ENCODE measurements around the gene CCDC158.

DNA sequence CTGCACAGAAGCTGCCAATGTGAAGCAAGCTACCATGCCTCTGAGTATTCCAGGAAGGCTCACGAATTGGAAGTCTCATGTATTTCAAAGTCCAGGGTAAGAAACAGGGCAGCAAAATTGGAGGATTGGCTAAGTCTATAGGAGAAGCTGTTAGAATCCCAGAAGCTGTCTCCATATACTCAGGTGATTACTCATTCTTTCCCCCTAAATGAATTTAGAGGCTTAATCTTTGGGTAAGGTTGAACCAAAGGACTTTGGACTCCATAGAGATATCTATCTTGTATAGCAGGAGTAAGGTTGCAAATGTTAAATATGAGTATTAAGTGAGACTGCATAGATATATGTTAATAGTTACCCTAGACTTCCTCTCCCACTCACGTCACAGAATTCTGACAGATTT lies 78.1 kb downstream of the CCDC158 start:
- TF ChIP-seq, protein P1, sequence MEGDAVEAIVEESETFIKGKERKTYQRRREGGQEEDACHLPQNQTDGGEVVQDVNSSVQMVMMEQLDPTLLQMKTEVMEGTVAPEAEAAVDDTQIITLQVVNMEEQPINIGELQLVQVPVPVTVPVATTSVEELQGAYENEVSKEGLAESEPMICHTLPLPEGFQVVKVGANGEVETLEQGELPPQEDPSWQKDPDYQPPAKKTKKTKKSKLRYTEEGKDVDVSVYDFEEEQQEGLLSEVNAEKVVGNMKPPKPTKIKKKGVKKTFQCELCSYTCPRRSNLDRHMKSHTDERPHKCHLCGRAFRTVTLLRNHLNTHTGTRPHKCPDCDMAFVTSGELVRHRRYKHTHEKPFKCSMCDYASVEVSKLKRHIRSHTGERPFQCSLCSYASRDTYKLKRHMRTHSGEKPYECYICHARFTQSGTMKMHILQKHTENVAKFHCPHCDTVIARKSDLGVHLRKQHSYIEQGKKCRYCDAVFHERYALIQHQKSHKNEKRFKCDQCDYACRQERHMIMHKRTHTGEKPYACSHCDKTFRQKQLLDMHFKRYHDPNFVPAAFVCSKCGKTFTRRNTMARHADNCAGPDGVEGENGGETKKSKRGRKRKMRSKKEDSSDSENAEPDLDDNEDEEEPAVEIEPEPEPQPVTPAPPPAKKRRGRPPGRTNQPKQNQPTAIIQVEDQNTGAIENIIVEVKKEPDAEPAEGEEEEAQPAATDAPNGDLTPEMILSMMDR (IDR thresholded peaks at IDR 0.05 in 2 of 3, conservative IDR thresholded peaks at IDR 0.05 in 1 of 3; ENCODE audit: control insufficient read depth in 2 of 3, extremely low read depth in 1 of 3, insufficient read depth in 1 of 3, low read depth in 3 of 3, low read length in 3 of 3), result no peak
- TF ChIP-seq NRF1 (conservative IDR thresholded peaks at IDR 0.05; ENCODE audit: low read depth, low read length) (no peak), YBX1 (IDR thresholded peaks at IDR 0.05) (no peak), FOXM1 (IDR thresholded peaks at IDR 0.05; ENCODE audit: low read depth, low read length) (no peak), NFYB (IDR thresholded peaks at IDR 0.05; ENCODE audit: insufficient read depth, low read depth, low read length) (no peak), EGR1 (IDR thresholded peaks at IDR 0.05; ENCODE audit: borderline replicate concordance in 1 of 2, low read depth in 2 of 2, low read length in 2 of 2) (no peak), EZH2 (IDR thresholded peaks at IDR 0.05; ENCODE audit: borderline replicate concordance, control insufficient read depth, low read depth, low read length) (no peak), RBBP5 (conservative IDR thresholded peaks at IDR 0.05) (no peak), STAT3 (IDR thresholded peaks at IDR 0.05; ENCODE audit: low read depth, low read length) (no peak), POLR2A (IDR thresholded peaks at IDR 0.05; ENCODE audit: low read depth, low read length) (no peak)
- TF ChIP-seq, protein P2, sequence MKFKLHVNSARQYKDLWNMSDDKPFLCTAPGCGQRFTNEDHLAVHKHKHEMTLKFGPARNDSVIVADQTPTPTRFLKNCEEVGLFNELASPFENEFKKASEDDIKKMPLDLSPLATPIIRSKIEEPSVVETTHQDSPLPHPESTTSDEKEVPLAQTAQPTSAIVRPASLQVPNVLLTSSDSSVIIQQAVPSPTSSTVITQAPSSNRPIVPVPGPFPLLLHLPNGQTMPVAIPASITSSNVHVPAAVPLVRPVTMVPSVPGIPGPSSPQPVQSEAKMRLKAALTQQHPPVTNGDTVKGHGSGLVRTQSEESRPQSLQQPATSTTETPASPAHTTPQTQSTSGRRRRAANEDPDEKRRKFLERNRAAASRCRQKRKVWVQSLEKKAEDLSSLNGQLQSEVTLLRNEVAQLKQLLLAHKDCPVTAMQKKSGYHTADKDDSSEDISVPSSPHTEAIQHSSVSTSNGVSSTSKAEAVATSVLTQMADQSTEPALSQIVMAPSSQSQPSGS (IDR thresholded peaks at IDR 0.05; ENCODE audit: low read length), result no peak
- TF ChIP-seq, protein P3, sequence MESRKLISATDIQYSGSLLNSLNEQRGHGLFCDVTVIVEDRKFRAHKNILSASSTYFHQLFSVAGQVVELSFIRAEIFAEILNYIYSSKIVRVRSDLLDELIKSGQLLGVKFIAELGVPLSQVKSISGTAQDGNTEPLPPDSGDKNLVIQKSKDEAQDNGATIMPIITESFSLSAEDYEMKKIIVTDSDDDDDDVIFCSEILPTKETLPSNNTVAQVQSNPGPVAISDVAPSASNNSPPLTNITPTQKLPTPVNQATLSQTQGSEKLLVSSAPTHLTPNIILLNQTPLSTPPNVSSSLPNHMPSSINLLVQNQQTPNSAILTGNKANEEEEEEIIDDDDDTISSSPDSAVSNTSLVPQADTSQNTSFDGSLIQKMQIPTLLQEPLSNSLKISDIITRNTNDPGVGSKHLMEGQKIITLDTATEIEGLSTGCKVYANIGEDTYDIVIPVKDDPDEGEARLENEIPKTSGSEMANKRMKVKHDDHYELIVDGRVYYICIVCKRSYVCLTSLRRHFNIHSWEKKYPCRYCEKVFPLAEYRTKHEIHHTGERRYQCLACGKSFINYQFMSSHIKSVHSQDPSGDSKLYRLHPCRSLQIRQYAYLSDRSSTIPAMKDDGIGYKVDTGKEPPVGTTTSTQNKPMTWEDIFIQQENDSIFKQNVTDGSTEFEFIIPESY (IDR thresholded peaks at IDR 0.05), result no peak
- TF ChIP-seq, protein P4, sequence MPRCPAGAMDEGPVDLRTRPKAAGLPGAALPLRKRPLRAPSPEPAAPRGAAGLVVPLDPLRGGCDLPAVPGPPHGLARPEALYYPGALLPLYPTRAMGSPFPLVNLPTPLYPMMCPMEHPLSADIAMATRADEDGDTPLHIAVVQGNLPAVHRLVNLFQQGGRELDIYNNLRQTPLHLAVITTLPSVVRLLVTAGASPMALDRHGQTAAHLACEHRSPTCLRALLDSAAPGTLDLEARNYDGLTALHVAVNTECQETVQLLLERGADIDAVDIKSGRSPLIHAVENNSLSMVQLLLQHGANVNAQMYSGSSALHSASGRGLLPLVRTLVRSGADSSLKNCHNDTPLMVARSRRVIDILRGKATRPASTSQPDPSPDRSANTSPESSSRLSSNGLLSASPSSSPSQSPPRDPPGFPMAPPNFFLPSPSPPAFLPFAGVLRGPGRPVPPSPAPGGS (IDR thresholded peaks at IDR 0.05; ENCODE audit: borderline replicate concordance, insufficient read depth, low read depth, low read length, poor library complexity, severe bottlenecking), result no peak
- TF ChIP-seq, protein P5, sequence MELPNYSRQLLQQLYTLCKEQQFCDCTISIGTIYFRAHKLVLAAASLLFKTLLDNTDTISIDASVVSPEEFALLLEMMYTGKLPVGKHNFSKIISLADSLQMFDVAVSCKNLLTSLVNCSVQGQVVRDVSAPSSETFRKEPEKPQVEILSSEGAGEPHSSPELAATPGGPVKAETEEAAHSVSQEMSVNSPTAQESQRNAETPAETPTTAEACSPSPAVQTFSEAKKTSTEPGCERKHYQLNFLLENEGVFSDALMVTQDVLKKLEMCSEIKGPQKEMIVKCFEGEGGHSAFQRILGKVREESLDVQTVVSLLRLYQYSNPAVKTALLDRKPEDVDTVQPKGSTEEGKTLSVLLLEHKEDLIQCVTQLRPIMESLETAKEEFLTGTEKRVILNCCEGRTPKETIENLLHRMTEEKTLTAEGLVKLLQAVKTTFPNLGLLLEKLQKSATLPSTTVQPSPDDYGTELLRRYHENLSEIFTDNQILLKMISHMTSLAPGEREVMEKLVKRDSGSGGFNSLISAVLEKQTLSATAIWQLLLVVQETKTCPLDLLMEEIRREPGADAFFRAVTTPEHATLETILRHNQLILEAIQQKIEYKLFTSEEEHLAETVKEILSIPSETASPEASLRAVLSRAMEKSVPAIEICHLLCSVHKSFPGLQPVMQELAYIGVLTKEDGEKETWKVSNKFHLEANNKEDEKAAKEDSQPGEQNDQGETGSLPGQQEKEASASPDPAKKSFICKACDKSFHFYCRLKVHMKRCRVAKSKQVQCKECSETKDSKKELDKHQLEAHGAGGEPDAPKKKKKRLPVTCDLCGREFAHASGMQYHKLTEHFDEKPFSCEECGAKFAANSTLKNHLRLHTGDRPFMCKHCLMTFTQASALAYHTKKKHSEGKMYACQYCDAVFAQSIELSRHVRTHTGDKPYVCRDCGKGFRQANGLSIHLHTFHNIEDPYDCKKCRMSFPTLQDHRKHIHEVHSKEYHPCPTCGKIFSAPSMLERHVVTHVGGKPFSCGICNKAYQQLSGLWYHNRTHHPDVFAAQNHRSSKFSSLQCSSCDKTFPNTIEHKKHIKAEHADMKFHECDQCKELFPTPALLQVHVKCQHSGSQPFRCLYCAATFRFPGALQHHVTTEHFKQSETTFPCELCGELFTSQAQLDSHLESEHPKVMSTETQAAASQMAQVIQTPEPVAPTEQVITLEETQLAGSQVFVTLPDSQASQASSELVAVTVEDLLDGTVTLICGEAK (IDR thresholded peaks at IDR 0.05; ENCODE audit: borderline replicate concordance), result no peak

Measured in GM12878 (cell line).